CD4-positive, alpha-beta T cell treated with Interferon gamma for 1 hour (primary cell): ENCODE results near the gene THBS1.

ENCODE experiments used
- DNase-seq: peaks from one replicate; pipeline ENCODE4 v3.0.0-alpha.2; 2020

Gene THBS1

DNA sequence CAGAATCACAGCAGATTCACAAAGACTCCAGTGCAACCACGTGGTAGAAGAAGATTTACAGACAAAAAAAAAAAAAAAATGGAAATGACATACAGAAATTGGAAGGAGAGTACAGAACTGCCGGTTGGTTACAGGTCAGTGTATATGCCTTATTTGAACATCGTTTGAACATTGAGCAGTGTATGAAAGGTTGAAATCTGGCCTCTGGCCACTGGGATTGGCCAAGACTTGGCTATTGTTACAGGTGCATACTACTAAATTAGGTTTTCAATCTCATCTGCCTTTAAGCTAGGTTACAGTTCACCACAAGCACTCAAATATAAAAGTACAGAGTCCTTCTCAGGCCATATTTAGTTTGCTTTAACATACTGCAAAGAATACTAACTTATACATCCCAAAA lies 59.8 kb downstream of the THBS1 start:
- no peak for DNase-seq

DNA sequence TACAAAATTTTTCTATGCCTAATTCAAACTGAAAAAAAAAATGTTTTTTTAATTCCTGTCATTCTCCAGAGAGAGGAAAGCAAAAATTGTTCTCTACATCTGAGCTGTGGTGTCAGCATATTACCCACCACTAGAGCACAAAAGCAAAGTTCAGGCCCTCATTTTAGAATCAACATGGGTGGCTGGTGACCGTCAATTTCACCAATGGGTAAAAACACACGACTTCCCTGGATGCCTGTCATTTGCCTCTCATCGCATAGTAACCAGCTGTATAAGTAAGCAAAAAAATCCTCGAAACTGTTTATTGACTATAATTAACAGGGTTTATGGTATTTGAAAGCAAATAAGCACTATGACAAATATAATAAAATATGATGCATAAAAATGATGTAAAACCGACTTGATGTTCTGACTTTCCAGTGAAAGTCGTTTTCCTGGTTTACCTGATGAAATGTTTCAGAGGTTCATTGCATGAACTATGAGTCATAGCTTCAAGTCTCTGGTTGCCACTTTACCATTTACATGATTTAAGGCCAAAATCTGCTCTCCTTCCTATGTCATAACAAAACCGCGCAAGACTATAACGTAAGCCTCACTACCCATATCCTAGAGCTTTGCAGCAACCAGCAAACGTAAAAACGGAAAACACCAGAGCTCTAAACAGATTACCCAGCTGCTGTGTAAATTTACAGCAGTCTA lies 60.5 kb downstream of the THBS1 start:
- DNase-seq = no peak

DNA sequence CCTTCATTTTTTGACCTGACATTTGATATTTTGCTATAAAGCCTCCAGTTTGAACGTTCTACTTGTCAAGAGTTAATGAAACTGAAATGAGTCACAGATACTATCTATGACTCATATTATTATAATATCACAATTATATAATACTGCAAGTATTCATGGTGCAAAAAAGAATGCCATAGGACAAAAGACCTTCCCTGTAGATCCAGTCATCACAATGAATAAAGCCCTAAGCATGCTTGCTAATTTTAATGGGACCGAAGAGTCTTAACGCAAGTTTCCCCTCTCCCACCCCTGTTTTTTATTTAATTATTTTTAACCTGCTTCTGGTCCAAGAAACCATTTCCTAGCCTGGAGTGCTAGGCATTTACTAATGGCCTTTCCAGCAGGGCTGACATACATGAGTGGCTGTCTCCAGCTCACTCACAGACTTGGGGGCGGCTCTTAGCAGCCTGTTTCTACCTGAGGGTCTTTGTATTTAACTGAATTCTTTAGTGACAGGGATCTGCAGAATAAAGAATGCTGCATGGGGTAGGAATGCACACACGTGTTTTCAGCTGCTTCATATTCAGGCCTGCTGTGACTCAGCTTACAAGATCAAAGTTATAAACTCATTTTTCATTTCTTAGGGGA lies 61.2 kb downstream of the THBS1 start:
- DNase-seq = no peak

DNA sequence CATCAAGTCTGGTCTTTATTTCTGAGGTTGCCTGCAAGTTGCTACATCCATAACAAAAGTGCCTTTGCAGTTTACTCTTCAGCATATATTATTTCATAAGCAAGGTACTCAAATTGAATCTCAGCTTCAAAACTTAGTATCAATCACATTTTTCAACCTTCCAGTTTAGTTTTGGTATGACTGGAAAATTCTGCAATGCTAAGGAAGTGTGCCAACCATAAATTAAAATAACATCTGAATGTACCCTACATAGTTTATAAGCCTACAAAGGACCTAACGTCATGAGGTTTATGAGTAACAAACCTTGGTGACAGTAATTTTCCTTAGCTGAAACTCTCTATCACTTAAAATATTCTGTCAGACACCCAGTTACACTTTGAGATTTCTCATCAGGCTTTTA lies 62.8 kb downstream of the THBS1 start:
- no peak for DNase-seq

DNA sequence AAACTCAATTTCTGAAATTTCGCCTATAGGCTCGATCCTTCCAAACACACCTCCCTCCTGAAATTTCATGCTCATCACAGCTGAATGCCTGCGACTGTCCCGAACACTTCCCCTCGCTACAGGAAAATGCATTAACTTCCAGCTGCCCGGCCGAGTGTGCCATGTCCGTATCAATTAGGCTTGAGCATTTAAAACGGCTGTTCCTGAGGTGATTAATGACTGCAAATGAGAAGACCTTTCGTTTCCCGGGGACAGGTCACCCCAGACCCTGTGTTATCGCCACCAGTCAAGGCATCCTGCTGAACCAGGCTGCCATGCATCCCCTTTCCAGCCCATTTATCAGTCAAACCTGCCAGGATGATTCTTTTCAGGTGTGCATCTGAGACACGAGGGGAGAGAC lies 63.3 kb downstream of the THBS1 start:
- DNase-seq = no peak

DNA sequence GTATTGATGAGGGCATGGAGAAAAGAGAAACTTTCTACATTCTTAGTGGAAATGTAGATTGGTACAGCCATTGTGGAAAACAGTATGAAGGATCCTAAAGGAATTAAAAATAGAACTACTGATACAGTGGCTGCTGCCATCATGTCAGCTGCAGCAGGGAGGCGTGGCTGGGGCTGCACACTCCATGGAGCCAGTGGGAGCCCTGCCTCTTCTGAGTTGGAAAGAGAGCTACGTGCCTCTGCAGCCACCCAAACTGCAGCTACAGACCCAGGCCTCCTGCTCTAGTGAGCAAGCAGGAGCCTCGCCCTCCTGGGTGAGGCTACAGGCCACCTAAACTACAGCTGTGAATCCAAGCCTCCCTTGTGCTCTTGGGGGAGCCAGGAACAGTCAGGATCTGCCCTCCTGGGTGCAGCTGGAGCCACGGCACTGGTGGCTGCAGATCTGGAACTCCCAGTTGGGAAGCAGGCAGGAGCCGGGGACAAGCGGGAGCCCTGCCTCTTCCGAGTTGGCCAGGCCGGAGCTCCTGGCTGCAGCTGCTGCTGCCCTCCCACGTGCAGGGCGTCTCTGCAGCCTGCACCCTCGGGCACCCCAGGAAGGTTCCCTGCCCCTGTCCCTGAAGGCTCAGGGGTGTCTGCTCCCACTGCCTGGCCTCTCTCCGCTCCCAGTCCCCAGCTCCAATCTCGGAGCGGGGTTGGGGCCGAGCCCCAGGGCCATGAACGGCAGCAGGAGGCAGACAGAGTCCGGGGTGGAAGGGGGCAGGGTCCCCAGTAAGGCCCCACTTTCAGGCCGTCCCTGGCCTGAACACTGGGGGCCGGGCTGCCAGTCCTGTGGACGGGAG lies 64.5 kb downstream of the THBS1 start:
- no peak for DNase-seq

DNA sequence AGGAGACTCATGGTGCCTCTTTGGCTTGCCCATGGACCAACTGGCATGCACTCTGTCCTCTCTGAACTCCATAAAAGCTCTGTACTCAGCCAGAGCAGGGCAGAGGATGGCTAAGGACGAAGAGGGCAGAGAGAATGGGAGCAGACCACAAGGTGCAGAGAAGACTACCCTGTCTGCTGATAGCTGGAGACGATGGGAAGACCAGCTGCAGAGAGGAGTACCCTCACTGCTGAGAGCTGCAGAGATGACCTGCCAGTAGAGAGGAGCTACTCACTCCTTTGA lies 65.0 kb downstream of the THBS1 start:
- no peak for DNase-seq

DNA sequence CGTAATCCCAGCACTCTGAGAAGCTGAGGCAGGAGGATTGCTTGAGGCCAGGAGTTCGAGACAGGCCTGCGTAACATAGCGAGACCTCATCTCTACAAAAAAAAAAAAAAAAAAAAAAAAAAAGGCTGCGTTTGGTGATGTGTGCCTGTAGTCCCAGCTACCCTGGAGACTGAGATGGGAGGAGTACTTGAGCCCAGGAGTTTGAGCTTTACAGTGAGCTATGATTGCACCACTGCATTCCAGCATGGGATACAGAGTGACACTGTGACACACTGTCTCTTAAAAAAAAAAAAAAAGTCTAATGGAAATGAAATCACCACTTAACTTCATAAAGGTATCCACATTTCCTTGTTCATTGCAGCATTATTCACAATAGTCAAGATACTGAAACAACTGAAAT lies 65.5 kb downstream of the THBS1 start:
- no peak for DNase-seq
